SK-N-SH treated with all-trans-retinoic acid at 6 μM for 48 hours (cell line): ENCODE results near the gene AP4S1.

ENCODE experiments used
- ARNTL ChIP-seq: fragments of 450-650 bp; formaldehyde crosslinking; IDR thresholded peaks from 2 replicates; pipeline ENCODE4 v1.5.0; 2020; ENCODE audit warnings: low read depth, mild to moderate bottlenecking, moderate library complexity, borderline replicate concordance
- CREB5 ChIP-seq: fragments of 250-450 bp; sonication (Bioruptor Pico); IDR thresholded peaks from 2 replicates; pipeline ENCODE4 v1.5.1; 2020; ENCODE audit warnings: low read depth, mild to moderate bottlenecking, moderate library complexity
- CSDC2 ChIP-seq: fragments of 250-450 bp; sonication (Bioruptor Pico); IDR thresholded peaks from 2 replicates; pipeline ENCODE4 v1.5.0; 2020; ENCODE audit warnings: mild to moderate bottlenecking, moderate library complexity
- CSRNP3 ChIP-seq: fragments of 250-450 bp; sonication (Bioruptor Pico); IDR thresholded peaks from 2 replicates; pipeline ENCODE4 v1.5.1; 2021; ENCODE audit warnings: mild to moderate bottlenecking, moderate library complexity
- ISL1 ChIP-seq: fragments of 250-450 bp; sonication (Bioruptor Pico); IDR thresholded peaks from 2 replicates; pipeline ENCODE4 v2.1.2; 2022; ENCODE audit warnings: mild to moderate bottlenecking, moderate library complexity
- PATZ1 ChIP-seq: fragments of 250-450 bp; sonication (Bioruptor Pico); IDR thresholded peaks from 2 replicates; pipeline ENCODE4 v1.8.0; 2020; ENCODE audit warnings: mild to moderate bottlenecking, moderate library complexity, borderline replicate concordance
- RARB ChIP-seq: fragments of 250-450 bp; sonication (Bioruptor Pico); IDR thresholded peaks from 2 replicates; pipeline ENCODE4 v1.8.0; 2021; ENCODE audit warnings: mild to moderate bottlenecking, moderate library complexity
- SNAI2 ChIP-seq: fragments of 250-450 bp; sonication (Bioruptor Pico); IDR thresholded peaks from 2 replicates; pipeline ENCODE4 v1.5.0; 2020; ENCODE audit warnings: mild to moderate bottlenecking, moderate library complexity
- ZC3H10 ChIP-seq: fragments of 250-450 bp; sonication (Bioruptor Pico); IDR thresholded peaks from 2 replicates; pipeline ENCODE4 v1.5.1; 2021; ENCODE audit warnings: mild to moderate bottlenecking, moderate library complexity
- ZFP3 ChIP-seq: fragments of 250-450 bp; sonication (Bioruptor Pico); IDR thresholded peaks from 2 replicates; pipeline ENCODE4 v1.5.0; 2020; ENCODE audit warnings: mild to moderate bottlenecking, moderate library complexity
- ZFP30 ChIP-seq: fragments of 450-650 bp; formaldehyde crosslinking; IDR thresholded peaks from 2 replicates; pipeline ENCODE4 v1.5.0; 2022; ENCODE audit warnings: mild to moderate bottlenecking, moderate library complexity
- ZNF565 ChIP-seq: fragments of 450-650 bp; formaldehyde crosslinking; conservative IDR thresholded peaks from 2 replicates; pipeline ENCODE4 v1.5.0; 2020; ENCODE audit warnings: low read depth, mild to moderate bottlenecking, moderate library complexity
- ZNF8 ChIP-seq: fragments of 450-650 bp; formaldehyde crosslinking; IDR thresholded peaks from 2 replicates; pipeline ENCODE4 v1.5.0; 2020; ENCODE audit warnings: mild to moderate bottlenecking, moderate library complexity

GRCh38 chr14:31084385-31084784, 58.9 kb downstream of the AP4S1 start:
- TF ChIP-seq ZNF8 (CRISPR knock-in tag) (no peak), CREB5 (CRISPR knock-in tag) (no peak), ARNTL (no peak), RARB (CRISPR knock-in tag) (no peak), ZC3H10 (no peak), ZFP3 (CRISPR knock-in tag) (no peak), PATZ1 (CRISPR knock-in tag) (no peak), CSRNP3 (CRISPR knock-in tag) (no peak), ISL1 (CRISPR knock-in tag) (no peak), ZNF565 (no peak), CSDC2 (CRISPR knock-in tag) (no peak), SNAI2 (CRISPR knock-in tag) (no peak), ZFP30 (no peak)
